ENCODE data around the gene RPEL1. TPM values are rescaled to one million over a fixed set of nuclear protein-coding genes. Genes with fewer than 3 reads are reported as not detected.

Gene RPEL1
- total RNA-seq, 4 donors from 2014 or later, result not detected

DNA sequence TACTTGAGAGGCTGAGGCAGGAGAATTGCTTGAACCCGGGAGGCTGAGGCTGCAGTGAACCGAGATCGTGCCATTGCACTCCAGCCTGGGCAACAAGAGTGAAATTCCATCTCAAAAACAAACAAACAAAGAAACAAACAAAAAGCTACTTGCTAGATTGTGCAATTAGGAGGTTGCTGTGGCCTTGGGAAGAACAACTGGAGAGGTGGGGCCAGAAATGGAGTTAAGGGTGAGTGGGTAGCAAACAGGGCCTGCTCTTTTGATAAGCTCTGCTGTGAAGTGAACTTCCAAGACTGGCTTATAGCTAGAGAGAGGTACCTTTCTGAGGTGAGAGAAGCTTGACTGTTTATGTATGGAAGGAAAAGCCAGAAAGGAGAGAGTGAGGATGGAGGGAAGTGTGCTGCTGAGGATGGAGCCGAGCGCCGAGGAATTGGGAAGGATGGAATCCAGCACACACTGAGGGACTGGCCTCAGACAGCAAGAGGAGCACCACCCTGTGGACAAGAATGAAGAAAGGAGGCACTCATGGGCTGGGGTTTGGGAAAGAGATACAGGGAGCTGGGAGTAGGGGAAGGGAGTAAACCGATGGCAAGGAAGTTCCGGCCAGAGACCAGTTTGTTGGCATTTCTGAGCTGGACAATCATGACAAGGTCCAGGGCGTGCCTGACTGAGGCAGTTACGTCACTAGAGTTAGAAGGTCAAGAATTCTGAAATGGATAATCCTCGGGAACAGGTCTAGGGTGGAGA, 7.0 kb upstream of the RPEL1 start:
- Histone ChIP-seq H3K4me3 (replicated peaks in 1 of 3) (no peak overlapping the region), H3K27ac (no peak overlapping the region), H3K27me3 (no peaks in the 10 kb centered on the region), H3K36me3 (no peaks in the 10 kb centered on the region), H3K4me1 (peaks cover 12 to 28% of the 10 kb centered on the region in 2 donors), H3K9me3 (no peaks in the 10 kb centered on the region)
- peak in 1 of 2 donors; percentile 8 for DNase-seq
- WGBS, 2 donors, result 77 to 82% methylated on average over 11 of the region's 11 CpGs
- TF ChIP-seq CTCF (IDR thresholded peaks at IDR 0.05) (peak in 3 of 6 experiments; percentile 10 to 28 (median 10)), POLR2A (IDR thresholded peaks at IDR 0.05) (no peak)
- intact Hi-C loops (cut with DNase I), result no loop called here

DNA sequence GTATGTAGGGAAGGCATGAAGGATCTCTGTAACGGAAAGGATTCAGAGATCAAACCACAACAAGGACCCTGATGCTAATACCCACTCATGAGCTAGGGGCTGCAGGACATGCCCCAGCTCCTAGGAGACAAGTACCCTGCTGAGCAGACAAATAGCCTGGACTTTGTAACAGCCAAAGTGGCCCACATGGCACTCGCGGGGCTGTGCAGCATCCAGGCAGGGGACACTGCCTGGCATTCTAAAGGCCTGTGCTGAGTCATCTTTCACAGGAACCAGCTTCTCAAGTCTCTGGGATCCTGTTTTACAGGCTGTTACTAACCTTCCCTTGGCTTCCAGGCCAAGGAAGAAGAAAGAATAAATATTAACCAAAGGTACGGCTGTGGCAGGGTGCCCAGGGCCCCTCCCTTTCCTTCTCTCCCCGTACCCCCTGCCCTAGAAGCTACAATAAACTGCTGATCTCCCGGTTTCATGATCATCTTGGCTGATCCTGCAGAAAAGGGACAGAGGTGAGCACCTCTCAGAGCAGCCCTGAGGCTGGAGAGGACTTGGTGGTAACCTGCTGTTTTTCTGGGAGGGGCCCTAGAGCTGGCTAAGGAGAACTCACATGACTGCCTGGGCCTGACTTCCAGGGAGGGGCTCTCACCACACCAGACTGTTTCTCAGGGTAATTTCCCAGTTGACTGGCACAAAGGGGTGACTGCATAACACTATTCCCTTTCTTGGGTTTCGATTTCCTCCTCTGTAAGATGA, 4.2 kb upstream of the RPEL1 start:
- intact Hi-C loops (cut with DNase I), result loop anchor here (5.0 to 10.0 kb wide), 2 partner anchors 49 to 167 kb away; partner anchors contain the start of gene NT5C2
- H3K4me3 ChIP-seq (replicated peaks in 1 of 3), result no peak overlapping the region
- DNase-seq, result peak; percentile 72 to 74
- 26 to 37% methylated on average over 7 of the region's 7 CpGs for WGBS, 2 donors
- peak overlapping the region; percentile 78 to 92 (median 90) for H3K27ac ChIP-seq
- TF ChIP-seq POLR2A (IDR thresholded peaks at IDR 0.05) (peak in 1 of 2 donors; percentile 44), CTCF (IDR thresholded peaks at IDR 0.05) (no peak)
- no peaks in the 10 kb centered on the region for H3K36me3 ChIP-seq
- H3K27me3 ChIP-seq, result no peaks in the 10 kb centered on the region
- H3K4me1 ChIP-seq, result peaks cover 12 to 28% of the 10 kb centered on the region in 2 donors
- no peaks in the 10 kb centered on the region for H3K9me3 ChIP-seq

- intact Hi-C loops (cut with DNase I), result loop anchor here (5.0 to 10.0 kb wide), 3 partner anchors 52 to 327 kb away; partner anchors contain the start of genes CNNM2 and NT5C2
- DNase-seq, result peak; percentile 76 to 83
- Histone ChIP-seq H3K36me3 (no peaks in the 10 kb centered on the region), H3K27me3 (no peaks in the 10 kb centered on the region), H3K9me3 (no peaks in the 10 kb centered on the region), H3K4me3 (replicated peaks in 1 of 3) (no peak overlapping the region), H3K4me1 (peaks cover 12 to 21% of the 10 kb centered on the region in 2 donors), H3K27ac (no peak overlapping the region)
- TF ChIP-seq CTCF (IDR thresholded peaks at IDR 0.05) (peak; percentile 71 to 94 (median 86)), POLR2A (IDR thresholded peaks at IDR 0.05) (no peak)
- 30 to 34% methylated on average over 9 of the region's 9 CpGs for WGBS, 2 donors
Measured at GRCh38 chr10:103244666-103245271, 918 bp upstream of the RPEL1 start.

- no peaks in the 10 kb centered on the region for H3K27me3 ChIP-seq
- H3K27ac ChIP-seq, result no peak overlapping the region
- no peak overlapping the region for H3K4me3 ChIP-seq (replicated peaks in 1 of 3)
- no peak for TF ChIP-seq CTCF (IDR thresholded peaks at IDR 0.05)
- intact Hi-C loops (cut with DNase I), result loop anchor here (5.0 to 10.0 kb wide), 2 partner anchors 172 to 329 kb away; partner anchors contain the start of gene CNNM2
- H3K4me1 ChIP-seq, result peaks cover 7 to 14% of the 10 kb centered on the region in 2 donors
- no peaks in the 10 kb centered on the region for H3K36me3 ChIP-seq
- no peak for DNase-seq
- H3K9me3 ChIP-seq, result no peaks in the 10 kb centered on the region
- WGBS, 2 donors, result 78 to 85% methylated on average over 4 of the region's 4 CpGs
Measured at GRCh38 chr10:103246324-103246723, 637 bp downstream of the RPEL1 start.
